NB4 (cell line): ENCODE results near the gene PMPCA.

Experiments used
- MYC ChIP-seq: IDR thresholded peaks from 2 replicates; pipeline ENCODE4 v1.6.1; 2011; ENCODE audit warnings: low read depth, low read length
- POLR2A ChIP-seq: IDR thresholded peaks from 2 replicates; pipeline ENCODE4 v1.6.1; 2011; ENCODE audit warnings: mild to moderate bottlenecking; ENCODE audit not compliant: insufficient read length; ENCODE audit errors: extremely low read depth
- TF ChIP-seq, protein P1 (sequence below): IDR thresholded peaks from one replicate; pipeline ENCODE4 v1.5.1; 2012; ENCODE audit warnings: low read depth, low read length
- TF ChIP-seq, protein P2 (sequence below): IDR thresholded peaks from 2 replicates; pipeline ENCODE4 v1.6.1; 2011; ENCODE audit warnings: low read depth, low read length

DNA sequence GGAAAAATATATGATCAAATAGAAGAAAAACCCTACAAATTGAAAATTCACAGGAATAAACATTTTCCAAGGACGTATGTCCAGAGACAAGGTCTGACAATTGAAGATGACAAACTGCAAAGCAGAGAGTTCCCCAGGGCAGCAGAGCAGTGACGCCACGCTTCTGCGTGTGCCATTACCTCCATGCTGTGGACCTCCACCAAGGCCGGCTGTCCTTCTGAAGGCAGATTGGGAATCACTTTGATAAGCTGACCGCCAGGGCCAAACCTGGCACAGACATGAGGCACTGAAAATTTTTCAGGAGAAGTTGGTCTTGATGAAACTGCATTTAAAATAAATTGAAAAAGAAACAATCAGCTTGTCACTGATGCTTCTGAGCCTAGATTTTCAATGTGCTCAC, 53.8 kb downstream of the PMPCA start:
- TF ChIP-seq, protein P1, sequence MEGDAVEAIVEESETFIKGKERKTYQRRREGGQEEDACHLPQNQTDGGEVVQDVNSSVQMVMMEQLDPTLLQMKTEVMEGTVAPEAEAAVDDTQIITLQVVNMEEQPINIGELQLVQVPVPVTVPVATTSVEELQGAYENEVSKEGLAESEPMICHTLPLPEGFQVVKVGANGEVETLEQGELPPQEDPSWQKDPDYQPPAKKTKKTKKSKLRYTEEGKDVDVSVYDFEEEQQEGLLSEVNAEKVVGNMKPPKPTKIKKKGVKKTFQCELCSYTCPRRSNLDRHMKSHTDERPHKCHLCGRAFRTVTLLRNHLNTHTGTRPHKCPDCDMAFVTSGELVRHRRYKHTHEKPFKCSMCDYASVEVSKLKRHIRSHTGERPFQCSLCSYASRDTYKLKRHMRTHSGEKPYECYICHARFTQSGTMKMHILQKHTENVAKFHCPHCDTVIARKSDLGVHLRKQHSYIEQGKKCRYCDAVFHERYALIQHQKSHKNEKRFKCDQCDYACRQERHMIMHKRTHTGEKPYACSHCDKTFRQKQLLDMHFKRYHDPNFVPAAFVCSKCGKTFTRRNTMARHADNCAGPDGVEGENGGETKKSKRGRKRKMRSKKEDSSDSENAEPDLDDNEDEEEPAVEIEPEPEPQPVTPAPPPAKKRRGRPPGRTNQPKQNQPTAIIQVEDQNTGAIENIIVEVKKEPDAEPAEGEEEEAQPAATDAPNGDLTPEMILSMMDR, result no peak
- TF ChIP-seq POLR2A (no peak), MYC (no peak)
- TF ChIP-seq, protein P2, sequence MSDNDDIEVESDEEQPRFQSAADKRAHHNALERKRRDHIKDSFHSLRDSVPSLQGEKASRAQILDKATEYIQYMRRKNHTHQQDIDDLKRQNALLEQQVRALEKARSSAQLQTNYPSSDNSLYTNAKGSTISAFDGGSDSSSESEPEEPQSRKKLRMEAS, result no peak
